PFSK-1 (cell line): ENCODE results near the gene KLHL42.

ENCODE experiments used
- FOXP2 ChIP-seq: optimal IDR thresholded peaks from 2 replicates; pipeline ENCODE3; 2011; ENCODE audit warnings: borderline replicate concordance, control low read depth, inconsistent platforms; ENCODE audit not compliant: insufficient read depth; ENCODE audit errors: extremely low read length, extremely low read depth
- POLR2AphosphoS5 ChIP-seq: IDR thresholded peaks from 2 replicates; pipeline ENCODE4 v1.6.1; 2012; ENCODE audit warnings: low read depth, mild to moderate bottlenecking, control low read depth, low read length, moderate library complexity
- REST ChIP-seq, 2 experiments: IDR thresholded peaks; 2 replicates each; pipeline versions ENCODE4 v1.6.1 to v1.8.0; 2011 to 2012; ENCODE audit warnings: low read depth in 2 of 2, low read length in 2 of 2, control low read depth in 1 of 2, inconsistent platforms in 1 of 2, mild to moderate bottlenecking in 1 of 2, moderate library complexity in 1 of 2; ENCODE audit not compliant: insufficient read depth in 1 of 2
- SIN3A ChIP-seq: IDR thresholded peaks from 2 replicates; pipeline ENCODE4 v1.6.1; 2012; ENCODE audit warnings: mild to moderate bottlenecking, low read length, moderate library complexity, borderline replicate concordance; ENCODE audit not compliant: insufficient read depth
- TAF1 ChIP-seq: IDR thresholded peaks from 2 replicates; pipeline ENCODE4 v1.6.1; 2012; ENCODE audit warnings: low read length, control low read depth, borderline replicate concordance; ENCODE audit not compliant: insufficient read depth

DNA sequence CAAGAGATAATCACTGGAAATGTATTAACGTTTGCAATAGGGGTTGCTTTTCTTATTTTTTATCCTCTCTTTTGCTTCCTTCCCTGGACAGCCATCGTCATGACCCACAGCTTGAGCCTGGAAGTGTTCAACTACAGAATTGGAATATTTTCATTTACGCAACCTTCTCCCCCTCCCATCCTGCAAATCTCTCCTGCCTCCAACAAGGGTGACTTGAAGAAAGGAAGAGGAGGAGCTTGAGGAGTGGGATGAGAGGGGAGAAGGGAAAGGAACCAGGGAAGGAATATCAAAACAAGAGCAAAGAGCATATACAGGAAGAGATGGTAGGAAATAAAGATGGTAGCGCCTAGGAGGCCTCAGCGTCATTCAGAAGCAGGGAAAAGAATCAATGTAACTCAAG, 1.6 kb downstream of the KLHL42 start:
- TF ChIP-seq REST (IDR thresholded peaks at IDR 0.05; ENCODE audit: insufficient read depth in 1 of 2, low read depth in 2 of 2, low read length in 2 of 2) (no peak), SIN3A (no peak), POLR2AphosphoS5 (no peak), TAF1 (no peak), FOXP2 (no peak)
